ENCODE measurements around the gene TMEM175. TPM values are rescaled to one million over a fixed set of nuclear protein-coding genes. Genes with fewer than 3 reads are reported as not detected.

TMEM175 gene
- total RNA-seq, 1 experiment from 2014 or later, result 18.5 TPM

GRCh38 chr4:910366-911091 lies 21.7 kb upstream of the TMEM175 start:
- H4K20me1 ChIP-seq (ENCODE audit: low read length), result no peaks in the 10 kb centered on the region
- peaks cover 15% of the 10 kb centered on the region for H3K79me2 ChIP-seq (ENCODE audit: low read length)
- no peaks in the 10 kb centered on the region for H3K36me3 ChIP-seq (ENCODE audit: low read depth, low read length)
- H3K9ac ChIP-seq (ENCODE audit: low read length), result no peak overlapping the region
- ChIA-PET POLR2A (ENCODE audit: unreplicated experiment) (no interaction called here), CTCF (no interaction called here)
- no peaks in the 10 kb centered on the region for H3K4me1 ChIP-seq (ENCODE audit: insufficient read depth, low read length)
- intact Hi-C loops (cut with micrococcal nuclease), result no loop called here
- H2AFZ ChIP-seq (ENCODE audit: low read length), result no peak overlapping the region
- ATAC-seq (no peak), DNase-seq (no peak)
- no peak overlapping the region for H3K27ac ChIP-seq (ENCODE audit: low read length)
- no TSS peak for BruUV-seq (replicated peaks)
- no peaks in the 10 kb centered on the region for H3K9me3 ChIP-seq (ENCODE audit: low read length)
- H3K4me2 ChIP-seq (ENCODE audit: low read length), result no peak overlapping the region
- no peaks in the 10 kb centered on the region for H3K9me2 ChIP-seq (replicated peaks; ENCODE audit: low read length)
- no peaks in the 10 kb centered on the region for H3F3A ChIP-seq (ENCODE audit: low read length, unreplicated experiment)
- no peaks in the 10 kb centered on the region for H3K27me3 ChIP-seq (ENCODE audit: low read length)
- H3K4me3 ChIP-seq (ENCODE audit: low read length), result no peak overlapping the region
- TF ChIP-seq EZH2phosphoT487 (IDR thresholded peaks at IDR 0.05; ENCODE audit: borderline replicate concordance, low read length), result no peak
- TF ChIP-seq, protein P1, sequence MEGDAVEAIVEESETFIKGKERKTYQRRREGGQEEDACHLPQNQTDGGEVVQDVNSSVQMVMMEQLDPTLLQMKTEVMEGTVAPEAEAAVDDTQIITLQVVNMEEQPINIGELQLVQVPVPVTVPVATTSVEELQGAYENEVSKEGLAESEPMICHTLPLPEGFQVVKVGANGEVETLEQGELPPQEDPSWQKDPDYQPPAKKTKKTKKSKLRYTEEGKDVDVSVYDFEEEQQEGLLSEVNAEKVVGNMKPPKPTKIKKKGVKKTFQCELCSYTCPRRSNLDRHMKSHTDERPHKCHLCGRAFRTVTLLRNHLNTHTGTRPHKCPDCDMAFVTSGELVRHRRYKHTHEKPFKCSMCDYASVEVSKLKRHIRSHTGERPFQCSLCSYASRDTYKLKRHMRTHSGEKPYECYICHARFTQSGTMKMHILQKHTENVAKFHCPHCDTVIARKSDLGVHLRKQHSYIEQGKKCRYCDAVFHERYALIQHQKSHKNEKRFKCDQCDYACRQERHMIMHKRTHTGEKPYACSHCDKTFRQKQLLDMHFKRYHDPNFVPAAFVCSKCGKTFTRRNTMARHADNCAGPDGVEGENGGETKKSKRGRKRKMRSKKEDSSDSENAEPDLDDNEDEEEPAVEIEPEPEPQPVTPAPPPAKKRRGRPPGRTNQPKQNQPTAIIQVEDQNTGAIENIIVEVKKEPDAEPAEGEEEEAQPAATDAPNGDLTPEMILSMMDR (conservative IDR thresholded peaks at IDR 0.05; ENCODE audit: low read depth, low read length), result no peak
- no peak for TF ChIP-seq EZH2 (IDR thresholded peaks at IDR 0.05; ENCODE audit: low read length, unreplicated experiment)

DNA sequence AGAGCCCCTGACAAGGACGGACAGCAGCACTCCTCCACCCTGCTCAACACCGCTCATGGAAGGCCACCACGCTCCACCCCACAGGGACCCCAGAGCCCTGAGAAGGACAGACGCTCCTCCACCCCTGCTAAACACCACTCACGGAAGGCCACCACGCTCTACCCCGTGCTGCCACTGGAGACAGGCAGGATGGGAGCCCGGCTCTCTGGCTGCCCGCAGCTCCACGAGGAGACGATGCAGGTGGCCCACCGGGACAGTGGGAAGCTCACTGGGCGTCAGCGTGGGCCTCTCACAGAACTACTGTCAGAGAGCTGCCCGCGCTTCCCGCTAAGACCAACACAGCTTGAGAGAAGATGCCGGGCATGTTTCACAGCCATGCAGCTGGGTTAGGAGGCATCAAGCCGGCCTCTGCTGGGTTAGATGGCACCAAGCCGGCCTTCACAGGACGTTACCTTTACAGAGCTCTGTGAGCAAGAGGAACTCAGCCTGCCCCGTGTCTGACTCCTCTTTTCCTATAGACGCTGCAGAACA lies 21.0 kb upstream of the TMEM175 start:
- H3F3A ChIP-seq (ENCODE audit: low read length, unreplicated experiment), result no peaks in the 10 kb centered on the region
- no peaks in the 10 kb centered on the region for H3K27me3 ChIP-seq (ENCODE audit: low read length)
- no peaks in the 10 kb centered on the region for H3K36me3 ChIP-seq (ENCODE audit: low read depth, low read length)
- ChIA-PET POLR2A (ENCODE audit: unreplicated experiment) (no interaction called here), CTCF (no interaction called here)
- intact Hi-C loops (cut with micrococcal nuclease), result no loop called here
- H3K9me3 ChIP-seq (ENCODE audit: low read length), result no peaks in the 10 kb centered on the region
- H3K27ac ChIP-seq (ENCODE audit: low read length), result no peak overlapping the region
- no peaks in the 10 kb centered on the region for H3K4me1 ChIP-seq (ENCODE audit: insufficient read depth, low read length)
- no peak overlapping the region for H3K4me2 ChIP-seq (ENCODE audit: low read length)
- H3K79me2 ChIP-seq (ENCODE audit: low read length), result peaks cover 22% of the 10 kb centered on the region
- no peaks in the 10 kb centered on the region for H3K9me2 ChIP-seq (replicated peaks; ENCODE audit: low read length)
- H2AFZ ChIP-seq (ENCODE audit: low read length), result no peak overlapping the region
- no peak overlapping the region for H3K9ac ChIP-seq (ENCODE audit: low read length)
- H4K20me1 ChIP-seq (ENCODE audit: low read length), result no peaks in the 10 kb centered on the region
- ATAC-seq (no peak), DNase-seq (no peak)
- no peak overlapping the region for H3K4me3 ChIP-seq (ENCODE audit: low read length)
- no TSS peak for BruUV-seq (replicated peaks)
- TF ChIP-seq EZH2phosphoT487 (IDR thresholded peaks at IDR 0.05; ENCODE audit: borderline replicate concordance, low read length), result no peak
- TF ChIP-seq EZH2 (IDR thresholded peaks at IDR 0.05; ENCODE audit: low read length, unreplicated experiment), result no peak
- TF ChIP-seq, protein P1 (conservative IDR thresholded peaks at IDR 0.05; ENCODE audit: low read depth, low read length), result no peak

DNA sequence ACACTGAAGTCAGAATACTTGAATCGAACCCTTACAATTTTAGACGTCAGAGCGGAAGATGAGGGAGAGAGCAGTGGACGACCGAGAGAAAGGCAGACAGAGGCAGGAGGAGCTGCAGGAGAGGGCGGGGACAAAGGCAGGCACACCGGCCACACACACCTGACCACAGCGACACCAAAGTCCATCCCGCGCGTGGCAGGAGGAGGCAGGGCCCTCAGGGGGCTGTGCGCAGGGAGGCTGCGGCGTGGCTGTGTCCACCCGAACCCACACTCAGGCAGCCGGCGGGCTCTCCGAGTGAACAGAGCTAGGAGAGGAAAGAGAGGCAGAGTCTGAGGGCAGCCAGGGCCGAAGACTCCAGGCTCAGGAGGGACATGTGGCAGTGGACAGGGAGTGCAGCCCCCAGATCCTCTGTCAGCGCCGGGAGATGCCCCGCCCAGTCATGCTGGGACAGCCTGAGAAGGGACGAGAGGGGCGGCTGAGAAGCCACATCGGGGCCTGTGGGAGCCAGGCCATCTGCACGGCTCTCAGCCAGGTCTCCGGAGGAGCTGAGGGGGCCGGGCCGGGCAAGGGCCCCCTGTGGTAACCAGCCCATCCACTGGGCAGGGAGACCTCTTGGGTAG lies 20.3 kb upstream of the TMEM175 start:
- ChIA-PET POLR2A (ENCODE audit: unreplicated experiment) (interaction anchor here (0.6 kb wide), 1 partner anchor 146 kb away, joined by 3 read pairs; no protein-coding TSS in a partner anchor), CTCF (no interaction called here)
- DNase-seq (no peak), ATAC-seq (no peak)
- BruUV-seq (replicated peaks), result no TSS peak
- no peak overlapping the region for H3K4me2 ChIP-seq (ENCODE audit: low read length)
- H3K27me3 ChIP-seq (ENCODE audit: low read length), result no peaks in the 10 kb centered on the region
- H3K4me1 ChIP-seq (ENCODE audit: insufficient read depth, low read length), result no peaks in the 10 kb centered on the region
- H3K4me3 ChIP-seq (ENCODE audit: low read length), result no peak overlapping the region
- peaks cover 3% of the 10 kb centered on the region; the same call in 1 of the 2 replicates for H4K20me1 ChIP-seq (ENCODE audit: low read length)
- H3K36me3 ChIP-seq (ENCODE audit: low read depth, low read length), result no peaks in the 10 kb centered on the region
- no peaks in the 10 kb centered on the region for H3K9me3 ChIP-seq (ENCODE audit: low read length)
- H3F3A ChIP-seq (ENCODE audit: low read length, unreplicated experiment), result no peaks in the 10 kb centered on the region
- H3K9ac ChIP-seq (ENCODE audit: low read length), result no peak overlapping the region
- H2AFZ ChIP-seq (ENCODE audit: low read length), result no peak overlapping the region
- no peaks in the 10 kb centered on the region for H3K9me2 ChIP-seq (replicated peaks; ENCODE audit: low read length)
- TF ChIP-seq EZH2phosphoT487 (IDR thresholded peaks at IDR 0.05; ENCODE audit: borderline replicate concordance, low read length) (no peak), EZH2 (IDR thresholded peaks at IDR 0.05; ENCODE audit: low read length, unreplicated experiment) (no peak)
- peaks cover 29% of the 10 kb centered on the region for H3K79me2 ChIP-seq (ENCODE audit: low read length)
- H3K27ac ChIP-seq (ENCODE audit: low read length), result no peak overlapping the region
- intact Hi-C loops (cut with micrococcal nuclease), result no loop called here

All from PC-3 (cell line).